HepG2 (cell line): Measurements from ENCODE around the gene COX6A2. TPM values are rescaled to one million over a fixed set of nuclear protein-coding genes. Genes with fewer than 3 reads are reported as not detected.

ENCODE experiments used
- BRD4 ChIP-seq: sonication (generic); formaldehyde crosslinking; IDR thresholded peaks from 2 replicates; pipeline ENCODE4 v1.4.0; 2020; ENCODE audit warnings: missing genetic modification reagents
- CC2D1A ChIP-seq: sonication (generic); formaldehyde crosslinking; IDR thresholded peaks from 2 replicates; pipeline ENCODE4 v1.8.1; 2023; ENCODE audit warnings: mild to moderate bottlenecking, missing genetic modification reagents
- HDAC6 ChIP-seq: fragments of 200-600 bp; sonication (generic); IDR thresholded peaks from 2 replicates; pipeline ENCODE4 v1.7.0; 2017; ENCODE audit warnings: mild to moderate bottlenecking, antibody characterized with exemption, low read length, low read depth
- HHEX ChIP-seq: IDR thresholded peaks from 2 replicates; pipeline ENCODE4 v1.6.1; 2016; ENCODE audit warnings: control low read depth
- IRX3 ChIP-seq: sonication (generic); formaldehyde crosslinking; IDR thresholded peaks from 2 replicates; pipeline ENCODE4 v1.8.1; 2023; ENCODE audit warnings: mild to moderate bottlenecking, low read depth, missing genetic modification reagents, borderline replicate concordance
- MBNL3 ChIP-seq: fragments of 250-450 bp; sonication (Bioruptor Pico); conservative IDR thresholded peaks from 2 replicates; pipeline ENCODE4 v1.8.0; 2022; ENCODE audit warnings: mild to moderate bottlenecking, inconsistent platforms
- MXD4 ChIP-seq: IDR thresholded peaks from 2 replicates; pipeline ENCODE4 v1.6.1; 2016; ENCODE audit warnings: mild to moderate bottlenecking, missing biosample characterization, missing genetic modification reagents
- PAX8 ChIP-seq: sonication (generic); formaldehyde crosslinking; IDR thresholded peaks from 2 replicates; pipeline ENCODE4 v1.8.0; 2022; ENCODE audit warnings: mild to moderate bottlenecking, missing genetic modification reagents, borderline replicate concordance
- PCBP1 ChIP-seq: fragments of 200-400 bp; formaldehyde crosslinking; IDR thresholded peaks from 2 replicates; pipeline ENCODE4 v1.6.1; 2017; ENCODE audit warnings: mild to moderate bottlenecking, low read depth, low read length, borderline replicate concordance
- REL ChIP-seq: sonication (generic); formaldehyde crosslinking; conservative IDR thresholded peaks from 2 replicates; pipeline ENCODE4 v1.8.0; 2022; ENCODE audit warnings: mild to moderate bottlenecking, missing genetic modification reagents, moderate library complexity
- REXO4 ChIP-seq: sonication (generic); formaldehyde crosslinking; IDR thresholded peaks from 2 replicates; pipeline ENCODE4 v1.8.0; 2022; ENCODE audit warnings: missing genetic modification reagents, mild to moderate bottlenecking, borderline replicate concordance
- TEAD2 ChIP-seq: sonication (generic); formaldehyde crosslinking; IDR thresholded peaks from 2 replicates; pipeline ENCODE4 v1.9.0; 2021; ENCODE audit warnings: missing genetic modification reagents
- XBP1 ChIP-seq: sonication (generic); formaldehyde crosslinking; IDR thresholded peaks from 2 replicates; pipeline ENCODE4 v1.5.0; 2020; ENCODE audit warnings: missing genetic modification reagents
- ZBTB7A ChIP-seq: sonication (generic); formaldehyde crosslinking; IDR thresholded peaks from 2 replicates; pipeline ENCODE4 v1.8.0; 2022; ENCODE audit warnings: mild to moderate bottlenecking, missing genetic modification reagents
- ZNF383 ChIP-seq: sonication (generic); formaldehyde crosslinking; IDR thresholded peaks from 2 replicates; pipeline ENCODE4 v1.4.0; 2020; ENCODE audit warnings: missing genetic modification reagents, mild to moderate bottlenecking, borderline replicate concordance
- ZNF557 ChIP-seq: sonication (generic); formaldehyde crosslinking; IDR thresholded peaks from 2 replicates; pipeline ENCODE4 v1.4.0; 2020; ENCODE audit warnings: missing genetic modification reagents
- ZNF775 ChIP-seq: sonication (generic); formaldehyde crosslinking; IDR thresholded peaks from 2 replicates; pipeline ENCODE4 v1.4.0; 2020; ENCODE audit warnings: missing genetic modification reagents, mild to moderate bottlenecking, moderate library complexity, borderline replicate concordance
- ZNF816 ChIP-seq: sonication (generic); formaldehyde crosslinking; IDR thresholded peaks from 2 replicates; pipeline ENCODE4 v1.8.0; 2022; ENCODE audit warnings: missing genetic modification reagents, mild to moderate bottlenecking, borderline replicate concordance
- polyA plus RNA-seq, 8 experiments: library from polyadenylated mRNA; depleted of rRNA in 3 of 8; stranded (reverse) in 7 of 8; unstranded in 1 of 8; fragments of >200 nt; fragmentation: Illumina TruSeq in 4 of 8; extraction: Trizol in 4 of 8; gene quantifications; 2 replicates each; pipeline versions ENCODE4 v1.2.1 to v1.2.3, GENCODE V29; 2011 to 2016; ENCODE audit warnings: low read depth in 4 of 8, missing spikeins in 1 of 8, mixed read lengths in 1 of 8; ENCODE audit not compliant: insufficient read depth in 1 of 8
- total RNA-seq, 5 experiments: library from RNA; depleted of rRNA; stranded (reverse); fragments of >200 nt; fragmentation: Illumina TruSeq; extraction: Trizol; gene quantifications; 2 replicates each; pipeline ENCODE4 v1.2.3, GENCODE V29; 2016; ENCODE audit warnings: low read depth in 1 of 5
- TF ChIP-seq, protein P1 (sequence below): sonication (generic); formaldehyde crosslinking; IDR thresholded peaks from 2 replicates; pipeline ENCODE4 v1.4.0; 2020; ENCODE audit warnings: missing genetic modification reagents
- TF ChIP-seq, protein P2 (sequence below): sonication (generic); formaldehyde crosslinking; IDR thresholded peaks from 2 replicates; pipeline ENCODE4 v1.4.0; 2020; ENCODE audit warnings: missing genetic modification reagents
- TF ChIP-seq, protein P3 (sequence below): sonication (generic); formaldehyde crosslinking; IDR thresholded peaks from 2 replicates; pipeline ENCODE4 v1.8.0; 2022; ENCODE audit warnings: mild to moderate bottlenecking, missing genetic modification reagents, moderate library complexity
- TF ChIP-seq, protein P4 (sequence below): sonication (generic); formaldehyde crosslinking; IDR thresholded peaks from 2 replicates; pipeline ENCODE4 v1.5.0; 2020; ENCODE audit warnings: missing genetic modification reagents

COX6A2 gene
- total and polyA plus RNA-seq, 2 of the 13 experiments (the other 11 are each of a cell fraction or from before 2014, with no cell fraction given), result not detected

DNA sequence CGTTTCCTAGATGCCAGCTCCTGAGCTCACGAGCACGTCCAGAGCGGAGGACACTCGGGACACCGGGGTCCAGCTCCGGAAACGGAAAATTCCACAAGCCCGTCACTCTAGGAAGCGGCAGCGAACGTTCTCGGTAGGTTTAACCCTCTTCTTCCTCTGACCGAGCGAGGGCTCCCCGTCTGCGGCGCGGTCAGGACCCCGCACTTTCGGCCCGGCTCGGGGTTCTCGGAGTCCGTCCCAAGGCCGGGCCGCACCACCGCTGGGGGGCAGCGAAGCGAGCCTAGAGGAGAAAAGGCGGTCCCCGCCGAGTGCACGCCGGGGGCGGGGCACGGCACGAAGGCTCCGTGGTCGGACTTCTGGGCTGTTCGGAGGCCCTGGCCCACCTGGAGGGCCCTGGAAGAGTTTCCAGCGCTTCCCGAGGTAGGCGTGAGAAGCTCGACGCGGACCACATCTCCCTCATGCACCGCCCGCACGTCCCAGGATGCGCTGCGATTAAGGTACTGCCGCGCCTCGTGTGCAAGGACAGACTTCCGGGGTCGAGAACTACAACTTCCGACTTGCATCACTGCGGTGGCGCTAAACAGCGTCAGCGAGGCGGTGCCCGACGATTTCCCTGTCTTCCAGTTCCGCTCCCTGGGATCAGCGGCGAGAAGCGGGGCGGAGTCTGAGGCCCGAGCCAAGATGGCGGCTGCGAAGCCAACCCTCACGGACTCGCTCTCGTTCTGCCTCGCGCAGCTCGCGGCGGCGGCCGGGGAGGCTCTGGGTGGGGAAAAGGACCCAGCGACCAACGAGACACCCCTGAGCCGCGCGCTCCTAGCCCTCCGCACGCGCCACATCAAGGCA lies 30.9 kb upstream of the COX6A2 start, which contains the start of gene ARMC5 (continued):
- TF ChIP-seq ZNF816, result no peak; the same call in 1 of the 2 replicates
- 0 out of 2 replicates have a peak, but pooled peaks have one; percentile 27 for TF ChIP-seq CC2D1A (CRISPR knock-in tag)
- 0 out of 2 replicates have a peak, but pooled peaks have one; percentile 49 for TF ChIP-seq ZNF775 (CRISPR knock-in tag)
- TF ChIP-seq XBP1 (CRISPR knock-in tag), result peak; percentile 65; the same call in 1 of the 2 replicates
- no peak for TF ChIP-seq HHEX (CRISPR knock-in tag)
- 0 out of 2 replicates have a peak, but pooled peaks have one; percentile 68 for TF ChIP-seq ZNF557 (CRISPR knock-in tag)
- TF ChIP-seq BRD4 (CRISPR knock-in tag), result peak; percentile 90
- TF ChIP-seq, protein P1, sequence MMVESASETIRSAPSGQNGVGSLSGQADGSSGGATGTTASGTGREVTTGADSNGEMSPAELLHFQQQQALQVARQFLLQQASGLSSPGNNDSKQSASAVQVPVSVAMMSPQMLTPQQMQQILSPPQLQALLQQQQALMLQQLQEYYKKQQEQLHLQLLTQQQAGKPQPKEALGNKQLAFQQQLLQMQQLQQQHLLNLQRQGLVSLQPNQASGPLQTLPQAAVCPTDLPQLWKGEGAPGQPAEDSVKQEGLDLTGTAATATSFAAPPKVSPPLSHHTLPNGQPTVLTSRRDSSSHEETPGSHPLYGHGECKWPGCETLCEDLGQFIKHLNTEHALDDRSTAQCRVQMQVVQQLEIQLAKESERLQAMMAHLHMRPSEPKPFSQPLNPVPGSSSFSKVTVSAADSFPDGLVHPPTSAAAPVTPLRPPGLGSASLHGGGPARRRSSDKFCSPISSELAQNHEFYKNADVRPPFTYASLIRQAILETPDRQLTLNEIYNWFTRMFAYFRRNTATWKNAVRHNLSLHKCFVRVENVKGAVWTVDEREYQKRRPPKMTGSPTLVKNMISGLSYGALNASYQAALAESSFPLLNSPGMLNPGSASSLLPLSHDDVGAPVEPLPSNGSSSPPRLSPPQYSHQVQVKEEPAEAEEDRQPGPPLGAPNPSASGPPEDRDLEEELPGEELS, result peak; percentile 76
- TF ChIP-seq MXD4, result peak; percentile 95
- TF ChIP-seq, protein P2, sequence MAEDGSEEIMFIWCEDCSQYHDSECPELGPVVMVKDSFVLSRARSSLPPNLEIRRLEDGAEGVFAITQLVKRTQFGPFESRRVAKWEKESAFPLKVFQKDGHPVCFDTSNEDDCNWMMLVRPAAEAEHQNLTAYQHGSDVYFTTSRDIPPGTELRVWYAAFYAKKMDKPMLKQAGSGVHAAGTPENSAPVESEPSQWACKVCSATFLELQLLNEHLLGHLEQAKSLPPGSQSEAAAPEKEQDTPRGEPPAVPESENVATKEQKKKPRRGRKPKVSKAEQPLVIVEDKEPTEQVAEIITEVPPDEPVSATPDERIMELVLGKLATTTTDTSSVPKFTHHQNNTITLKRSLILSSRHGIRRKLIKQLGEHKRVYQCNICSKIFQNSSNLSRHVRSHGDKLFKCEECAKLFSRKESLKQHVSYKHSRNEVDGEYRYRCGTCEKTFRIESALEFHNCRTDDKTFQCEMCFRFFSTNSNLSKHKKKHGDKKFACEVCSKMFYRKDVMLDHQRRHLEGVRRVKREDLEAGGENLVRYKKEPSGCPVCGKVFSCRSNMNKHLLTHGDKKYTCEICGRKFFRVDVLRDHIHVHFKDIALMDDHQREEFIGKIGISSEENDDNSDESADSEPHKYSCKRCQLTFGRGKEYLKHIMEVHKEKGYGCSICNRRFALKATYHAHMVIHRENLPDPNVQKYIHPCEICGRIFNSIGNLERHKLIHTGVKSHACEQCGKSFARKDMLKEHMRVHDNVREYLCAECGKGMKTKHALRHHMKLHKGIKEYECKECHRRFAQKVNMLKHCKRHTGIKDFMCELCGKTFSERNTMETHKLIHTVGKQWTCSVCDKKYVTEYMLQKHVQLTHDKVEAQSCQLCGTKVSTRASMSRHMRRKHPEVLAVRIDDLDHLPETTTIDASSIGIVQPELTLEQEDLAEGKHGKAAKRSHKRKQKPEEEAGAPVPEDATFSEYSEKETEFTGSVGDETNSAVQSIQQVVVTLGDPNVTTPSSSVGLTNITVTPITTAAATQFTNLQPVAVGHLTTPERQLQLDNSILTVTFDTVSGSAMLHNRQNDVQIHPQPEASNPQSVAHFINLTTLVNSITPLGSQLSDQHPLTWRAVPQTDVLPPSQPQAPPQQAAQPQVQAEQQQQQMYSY (CRISPR knock-in tag), result peak; percentile 47
- TF ChIP-seq IRX3, result peak; percentile 79; the same call in 1 of the 2 replicates
- TF ChIP-seq REXO4, result no peak
- peak; percentile 25; the same call in 1 of the 2 replicates for TF ChIP-seq PAX8
- no peak for TF ChIP-seq HDAC6
- TF ChIP-seq PCBP1, result peak; percentile 17; the same call in 1 of the 2 replicates
- peak; percentile 73; the same call in 1 of the 2 replicates for TF ChIP-seq REL (CRISPR knock-in tag)
- TF ChIP-seq TEAD2, result 0 out of 2 replicates have a peak, but pooled peaks have one; percentile 82
- TF ChIP-seq, protein P3, sequence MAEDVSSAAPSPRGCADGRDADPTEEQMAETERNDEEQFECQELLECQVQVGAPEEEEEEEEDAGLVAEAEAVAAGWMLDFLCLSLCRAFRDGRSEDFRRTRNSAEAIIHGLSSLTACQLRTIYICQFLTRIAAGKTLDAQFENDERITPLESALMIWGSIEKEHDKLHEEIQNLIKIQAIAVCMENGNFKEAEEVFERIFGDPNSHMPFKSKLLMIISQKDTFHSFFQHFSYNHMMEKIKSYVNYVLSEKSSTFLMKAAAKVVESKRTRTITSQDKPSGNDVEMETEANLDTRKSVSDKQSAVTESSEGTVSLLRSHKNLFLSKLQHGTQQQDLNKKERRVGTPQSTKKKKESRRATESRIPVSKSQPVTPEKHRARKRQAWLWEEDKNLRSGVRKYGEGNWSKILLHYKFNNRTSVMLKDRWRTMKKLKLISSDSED, result no peak
- TF ChIP-seq, protein P4, sequence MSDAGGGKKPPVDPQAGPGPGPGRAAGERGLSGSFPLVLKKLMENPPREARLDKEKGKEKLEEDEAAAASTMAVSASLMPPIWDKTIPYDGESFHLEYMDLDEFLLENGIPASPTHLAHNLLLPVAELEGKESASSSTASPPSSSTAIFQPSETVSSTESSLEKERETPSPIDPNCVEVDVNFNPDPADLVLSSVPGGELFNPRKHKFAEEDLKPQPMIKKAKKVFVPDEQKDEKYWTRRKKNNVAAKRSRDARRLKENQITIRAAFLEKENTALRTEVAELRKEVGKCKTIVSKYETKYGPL (CRISPR knock-in tag), result no peak
- TF ChIP-seq ZNF383 (CRISPR knock-in tag), result 0 out of 2 replicates have a peak, but pooled peaks have one; percentile 21
- TF ChIP-seq ZBTB7A (CRISPR knock-in tag), result no peak
- no peak for TF ChIP-seq MBNL3 (CRISPR knock-in tag)
